ENCODE data around the gene SPATA13. TPM values are rescaled to one million over a fixed set of nuclear protein-coding genes. Genes with fewer than 3 reads are reported as not detected.

The SPATA13 gene
- polyA plus RNA-seq, 1 experiment: 12.0 TPM

DNA sequence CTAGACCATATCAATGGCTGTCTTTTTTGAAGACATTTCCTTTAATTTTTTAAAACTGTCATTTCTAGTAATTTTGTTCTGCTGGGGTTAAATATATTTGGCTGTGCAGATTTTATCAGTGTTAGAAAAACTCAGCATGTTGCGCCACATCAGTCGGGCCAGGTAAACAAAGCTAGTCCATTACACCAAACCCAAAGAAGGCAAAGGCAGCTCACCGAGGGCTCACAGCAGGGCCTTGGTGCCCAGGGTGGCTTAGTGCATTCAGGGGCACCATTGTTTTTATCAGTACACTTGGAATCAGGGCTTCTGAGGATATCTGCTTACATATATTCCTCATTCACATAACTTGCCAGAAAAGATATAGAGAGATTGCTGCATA, 22.2 kb downstream of the SPATA13 start:
- H3K27ac ChIP-seq (ENCODE audit: low read depth, low read length): no peak overlapping the region
- no peak overlapping the region for H3K4me3 ChIP-seq (ENCODE audit: low read depth, low read length)
- TF ChIP-seq, protein P1, sequence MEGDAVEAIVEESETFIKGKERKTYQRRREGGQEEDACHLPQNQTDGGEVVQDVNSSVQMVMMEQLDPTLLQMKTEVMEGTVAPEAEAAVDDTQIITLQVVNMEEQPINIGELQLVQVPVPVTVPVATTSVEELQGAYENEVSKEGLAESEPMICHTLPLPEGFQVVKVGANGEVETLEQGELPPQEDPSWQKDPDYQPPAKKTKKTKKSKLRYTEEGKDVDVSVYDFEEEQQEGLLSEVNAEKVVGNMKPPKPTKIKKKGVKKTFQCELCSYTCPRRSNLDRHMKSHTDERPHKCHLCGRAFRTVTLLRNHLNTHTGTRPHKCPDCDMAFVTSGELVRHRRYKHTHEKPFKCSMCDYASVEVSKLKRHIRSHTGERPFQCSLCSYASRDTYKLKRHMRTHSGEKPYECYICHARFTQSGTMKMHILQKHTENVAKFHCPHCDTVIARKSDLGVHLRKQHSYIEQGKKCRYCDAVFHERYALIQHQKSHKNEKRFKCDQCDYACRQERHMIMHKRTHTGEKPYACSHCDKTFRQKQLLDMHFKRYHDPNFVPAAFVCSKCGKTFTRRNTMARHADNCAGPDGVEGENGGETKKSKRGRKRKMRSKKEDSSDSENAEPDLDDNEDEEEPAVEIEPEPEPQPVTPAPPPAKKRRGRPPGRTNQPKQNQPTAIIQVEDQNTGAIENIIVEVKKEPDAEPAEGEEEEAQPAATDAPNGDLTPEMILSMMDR (IDR thresholded peaks at IDR 0.05; ENCODE audit: low read depth, low read length): no peak
- no peaks in the 10 kb centered on the region for H3K27me3 ChIP-seq (ENCODE audit: control insufficient read depth, insufficient read depth, low read length)
- DNase-seq (ENCODE audit: low read depth, low spot score): no peak
- H3K9me3 ChIP-seq (ENCODE audit: control insufficient read depth, insufficient read depth, low read length): no peaks in the 10 kb centered on the region
- ChIA-PET POLR2A (no interaction called here), CTCF (interaction anchor here (1.2 to 1.4 kb wide), 2 partner anchors 46 to 48 kb away, joined by 3 read pairs; no protein-coding TSS in a partner anchor)

DNA sequence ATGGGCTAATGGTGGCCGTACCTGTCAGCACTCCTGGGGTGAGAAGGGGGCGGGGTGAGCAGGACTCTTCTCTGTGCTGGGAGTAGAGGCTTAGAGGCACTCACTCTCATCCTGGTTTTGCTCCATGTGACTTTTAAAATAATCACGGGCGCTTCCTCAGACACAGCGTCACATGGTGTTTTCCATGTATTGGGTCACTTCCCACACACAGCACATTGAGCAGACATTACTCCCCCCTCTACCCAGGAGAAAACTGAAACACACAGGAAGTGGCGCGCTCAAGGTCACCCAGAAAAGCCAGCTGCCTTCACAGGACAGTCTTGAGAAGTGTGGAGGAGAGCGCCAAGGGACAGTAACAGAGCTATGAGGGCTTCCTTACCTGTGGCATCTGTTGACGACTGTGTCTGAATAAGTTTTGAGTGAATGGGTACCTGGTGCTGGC, 23.2 kb downstream of the SPATA13 start:
- no peak for DNase-seq (ENCODE audit: low read depth, low spot score)
- no peaks in the 10 kb centered on the region for H3K9me3 ChIP-seq (ENCODE audit: control insufficient read depth, insufficient read depth, low read length)
- H3K4me3 ChIP-seq (ENCODE audit: low read depth, low read length): no peak overlapping the region
- no peaks in the 10 kb centered on the region for H3K27me3 ChIP-seq (ENCODE audit: control insufficient read depth, insufficient read depth, low read length)
- TF ChIP-seq, protein P1 (IDR thresholded peaks at IDR 0.05; ENCODE audit: low read depth, low read length): no peak
- ChIA-PET CTCF (interaction anchor here (0.5 to 1.2 kb wide), 2 partner anchors 45 to 157 kb away, joined by 3 to 7 read pairs; no protein-coding TSS in a partner anchor), POLR2A (interaction anchor here (0.6 kb wide), 1 partner anchor 163 kb away, joined by 4 read pairs; no protein-coding TSS in a partner anchor)
- no peak overlapping the region for H3K27ac ChIP-seq (ENCODE audit: low read depth, low read length)

DNA sequence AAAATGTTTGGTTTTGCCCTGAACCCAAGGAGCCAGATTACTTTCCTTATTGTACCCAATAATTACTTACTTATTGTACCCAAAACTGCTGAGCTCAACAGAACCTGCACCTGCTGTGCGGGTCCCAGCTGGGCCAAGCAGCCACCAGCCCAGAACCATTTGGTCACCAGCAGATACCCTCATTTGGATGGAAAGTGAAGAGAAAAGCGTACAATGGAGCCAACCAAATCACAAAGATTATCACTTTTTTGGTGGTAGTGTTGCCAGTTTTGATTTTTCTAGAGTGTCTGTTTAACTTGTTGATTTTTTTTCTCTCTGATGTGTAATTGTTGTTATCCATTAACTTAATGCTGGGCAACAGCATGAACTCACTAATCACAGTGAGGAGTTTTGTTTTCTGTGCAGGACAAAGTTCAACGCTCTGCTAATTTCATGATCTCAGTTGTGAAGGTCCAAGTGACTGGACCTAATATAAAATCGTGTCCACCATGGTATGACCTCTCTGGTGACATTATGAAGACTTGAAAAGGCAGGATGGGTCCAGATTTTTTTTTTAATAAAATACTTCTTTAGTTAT, 23.8 kb downstream of the SPATA13 start:
- Histone ChIP-seq H3K27me3 (ENCODE audit: control insufficient read depth, insufficient read depth, low read length) (no peaks in the 10 kb centered on the region), H3K4me3 (ENCODE audit: low read depth, low read length) (no peak overlapping the region), H3K9me3 (ENCODE audit: control insufficient read depth, insufficient read depth, low read length) (peaks cover 2% of the 10 kb centered on the region; the same call in 1 of the 2 replicates), H3K27ac (ENCODE audit: low read depth, low read length) (no peak overlapping the region)
- POLR2A ChIA-PET: no interaction called here
- TF ChIP-seq, protein P1 (IDR thresholded peaks at IDR 0.05; ENCODE audit: low read depth, low read length): no peak
- DNase-seq (ENCODE audit: low read depth, low spot score): no peak
- CTCF ChIA-PET: interaction anchor here (0.5 kb wide), 1 partner anchor 157 kb away, joined by 7 read pairs; no protein-coding TSS in a partner anchor

DNA sequence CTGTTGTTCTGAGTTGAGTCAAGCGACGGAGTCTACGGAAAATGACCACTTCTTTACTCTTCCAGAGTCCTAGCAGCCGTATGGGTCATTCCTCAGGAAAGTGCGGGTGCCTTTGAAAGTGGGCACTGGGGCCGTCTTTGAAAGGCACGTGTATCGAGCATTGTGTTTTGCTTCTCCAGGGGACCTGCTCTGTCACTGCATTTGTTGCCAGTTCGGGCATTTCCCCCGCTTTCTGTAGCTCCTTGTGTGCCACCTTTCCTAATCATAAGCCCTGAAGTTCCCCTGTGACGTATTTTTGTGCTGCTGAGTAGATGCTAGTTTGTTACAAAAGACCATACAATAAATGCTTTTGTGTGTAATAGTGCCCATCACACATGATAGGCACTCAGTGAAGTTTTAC, 24.4 kb downstream of the SPATA13 start:
- POLR2A ChIA-PET: no interaction called here
- TF ChIP-seq, protein P1 (IDR thresholded peaks at IDR 0.05; ENCODE audit: low read depth, low read length): no peak
- peaks cover 2% of the 10 kb centered on the region; the same call in 1 of the 2 replicates for H3K9me3 ChIP-seq (ENCODE audit: control insufficient read depth, insufficient read depth, low read length)
- no peak overlapping the region for H3K4me3 ChIP-seq (ENCODE audit: low read depth, low read length)
- no peak for DNase-seq (ENCODE audit: low read depth, low spot score)
- no peak overlapping the region for H3K27ac ChIP-seq (ENCODE audit: low read depth, low read length)
- H3K27me3 ChIP-seq (ENCODE audit: control insufficient read depth, insufficient read depth, low read length): no peaks in the 10 kb centered on the region
- CTCF ChIA-PET: no interaction called here

DNA sequence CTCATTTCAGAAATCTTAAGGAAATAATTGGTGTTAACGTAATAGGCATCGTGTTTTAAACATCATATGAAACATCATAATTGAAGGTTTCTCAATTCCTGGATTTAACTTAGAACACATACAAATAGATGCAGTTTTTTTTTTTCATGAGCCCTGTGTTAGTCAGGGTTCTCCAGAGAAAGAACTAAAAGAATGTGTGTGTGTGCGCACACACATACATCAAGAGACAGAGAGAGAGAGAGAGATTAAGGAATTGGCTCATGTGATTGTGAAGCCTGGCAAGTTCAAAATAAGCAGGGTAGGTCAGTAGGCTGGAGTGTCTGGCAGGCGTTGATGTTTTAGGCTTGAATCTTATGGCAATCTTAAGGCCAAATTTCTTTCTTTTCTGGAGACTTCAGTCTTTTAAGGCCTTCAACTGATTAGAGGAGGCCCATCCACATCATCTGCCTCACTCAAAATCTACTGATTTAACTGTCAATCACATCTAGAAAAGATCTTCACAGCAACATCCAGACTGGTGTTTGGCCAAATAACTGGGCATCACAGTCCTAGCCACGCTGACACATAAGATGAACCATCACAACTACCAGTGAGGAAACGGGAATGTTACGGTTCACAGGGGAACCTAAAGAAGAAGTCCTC, 25.2 kb downstream of the SPATA13 start:
- TF ChIP-seq, protein P1 (IDR thresholded peaks at IDR 0.05; ENCODE audit: low read depth, low read length): no peak
- no peak overlapping the region for H3K4me3 ChIP-seq (ENCODE audit: low read depth, low read length)
- H3K9me3 ChIP-seq (ENCODE audit: control insufficient read depth, insufficient read depth, low read length): peaks cover 2% of the 10 kb centered on the region; the same call in 1 of the 2 replicates
- ChIA-PET POLR2A (no interaction called here), CTCF (interaction anchor here (1.9 kb wide), 1 partner anchor 166 kb away, joined by 3 read pairs; no protein-coding TSS in a partner anchor)
- no peak overlapping the region for H3K27ac ChIP-seq (ENCODE audit: low read depth, low read length)
- H3K27me3 ChIP-seq (ENCODE audit: control insufficient read depth, insufficient read depth, low read length): no peaks in the 10 kb centered on the region
- DNase-seq (ENCODE audit: low read depth, low spot score): no peak

Measured in AG04450 (cell line).